HEK293 (cell line): ENCODE results near the gene SLC1A6.

Experiments
- FEZF1 ChIP-seq: fragments of 450-650 bp; formaldehyde crosslinking; IDR thresholded peaks from 2 replicates; pipeline ENCODE4 v1.5.1; 2016; ENCODE audit warnings: missing biosample characterization, missing genetic modification characterization
- KLF10 ChIP-seq: fragments of 450-650 bp; IDR thresholded peaks from 2 replicates; pipeline ENCODE4 v1.5.1; 2018; ENCODE audit warnings: missing biosample characterization, mild to moderate bottlenecking, missing genetic modification characterization
- SP2 ChIP-seq: fragments of 450-650 bp; formaldehyde crosslinking; IDR thresholded peaks from 2 replicates; pipeline ENCODE4 v1.5.1; 2016; ENCODE audit warnings: missing biosample characterization, missing genetic modification characterization
- YY1 ChIP-seq: fragments of 450-650 bp; formaldehyde crosslinking; IDR thresholded peaks from 2 replicates; pipeline ENCODE4 v1.5.1; 2018; ENCODE audit warnings: missing biosample characterization, missing genetic modification characterization
- ZBTB8A ChIP-seq: fragments of 450-650 bp; formaldehyde crosslinking; IDR thresholded peaks from 2 replicates; pipeline ENCODE4 v1.5.1; 2016; ENCODE audit warnings: missing biosample characterization, missing genetic modification characterization
- ZNF174 ChIP-seq: fragments of 450-650 bp; formaldehyde crosslinking; IDR thresholded peaks from 2 replicates; pipeline ENCODE4 v1.5.0; 2017; ENCODE audit warnings: missing biosample characterization, mild to moderate bottlenecking, missing genetic modification characterization
- ZNF266 ChIP-seq: fragments of 450-650 bp; formaldehyde crosslinking; IDR thresholded peaks from 2 replicates; pipeline ENCODE4 v1.5.1; 2016; ENCODE audit warnings: missing biosample characterization, missing genetic modification characterization, low read depth
- ZNF324 ChIP-seq: fragments of 450-650 bp; formaldehyde crosslinking; IDR thresholded peaks from 2 replicates; pipeline ENCODE4 v1.5.1; 2016; ENCODE audit warnings: missing biosample characterization, missing genetic modification characterization
- ZNF501 ChIP-seq: fragments of 450-650 bp; formaldehyde crosslinking; IDR thresholded peaks from 2 replicates; pipeline ENCODE4 v1.5.1; 2016; ENCODE audit warnings: missing biosample characterization, missing genetic modification characterization
- ZNF626 ChIP-seq: fragments of 450-650 bp; sonication (Bioruptor Pico); formaldehyde crosslinking; IDR thresholded peaks from 2 replicates; pipeline ENCODE4 v1.5.1; 2018; ENCODE audit warnings: missing biosample characterization, missing genetic modification characterization, inconsistent platforms
- TF ChIP-seq, protein P1 (sequence below): fragments of 450-650 bp; formaldehyde crosslinking; IDR thresholded peaks from 2 replicates; pipeline ENCODE4 v1.5.1; 2016; ENCODE audit warnings: missing biosample characterization, missing genetic modification characterization
- TF ChIP-seq, protein P2 (sequence below): fragments of 450-650 bp; formaldehyde crosslinking; IDR thresholded peaks from 2 replicates; pipeline ENCODE4 v1.5.1; 2016; ENCODE audit warnings: missing biosample characterization, missing genetic modification characterization
- TF ChIP-seq, protein P3 (sequence below): fragments of 450-650 bp; formaldehyde crosslinking; IDR thresholded peaks from 2 replicates; pipeline ENCODE4 v1.5.1; 2016; ENCODE audit warnings: missing biosample characterization, missing genetic modification characterization
- TF ChIP-seq, protein P4 (sequence below): fragments of 450-650 bp; formaldehyde crosslinking; optimal IDR thresholded peaks from 2 replicates; pipeline ENCODE3; 2016; ENCODE audit warnings: missing biosample characterization, mild to moderate bottlenecking, missing genetic modification characterization

- TF ChIP-seq, protein P1, sequence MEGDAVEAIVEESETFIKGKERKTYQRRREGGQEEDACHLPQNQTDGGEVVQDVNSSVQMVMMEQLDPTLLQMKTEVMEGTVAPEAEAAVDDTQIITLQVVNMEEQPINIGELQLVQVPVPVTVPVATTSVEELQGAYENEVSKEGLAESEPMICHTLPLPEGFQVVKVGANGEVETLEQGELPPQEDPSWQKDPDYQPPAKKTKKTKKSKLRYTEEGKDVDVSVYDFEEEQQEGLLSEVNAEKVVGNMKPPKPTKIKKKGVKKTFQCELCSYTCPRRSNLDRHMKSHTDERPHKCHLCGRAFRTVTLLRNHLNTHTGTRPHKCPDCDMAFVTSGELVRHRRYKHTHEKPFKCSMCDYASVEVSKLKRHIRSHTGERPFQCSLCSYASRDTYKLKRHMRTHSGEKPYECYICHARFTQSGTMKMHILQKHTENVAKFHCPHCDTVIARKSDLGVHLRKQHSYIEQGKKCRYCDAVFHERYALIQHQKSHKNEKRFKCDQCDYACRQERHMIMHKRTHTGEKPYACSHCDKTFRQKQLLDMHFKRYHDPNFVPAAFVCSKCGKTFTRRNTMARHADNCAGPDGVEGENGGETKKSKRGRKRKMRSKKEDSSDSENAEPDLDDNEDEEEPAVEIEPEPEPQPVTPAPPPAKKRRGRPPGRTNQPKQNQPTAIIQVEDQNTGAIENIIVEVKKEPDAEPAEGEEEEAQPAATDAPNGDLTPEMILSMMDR: no peak
- TF ChIP-seq, protein P2, sequence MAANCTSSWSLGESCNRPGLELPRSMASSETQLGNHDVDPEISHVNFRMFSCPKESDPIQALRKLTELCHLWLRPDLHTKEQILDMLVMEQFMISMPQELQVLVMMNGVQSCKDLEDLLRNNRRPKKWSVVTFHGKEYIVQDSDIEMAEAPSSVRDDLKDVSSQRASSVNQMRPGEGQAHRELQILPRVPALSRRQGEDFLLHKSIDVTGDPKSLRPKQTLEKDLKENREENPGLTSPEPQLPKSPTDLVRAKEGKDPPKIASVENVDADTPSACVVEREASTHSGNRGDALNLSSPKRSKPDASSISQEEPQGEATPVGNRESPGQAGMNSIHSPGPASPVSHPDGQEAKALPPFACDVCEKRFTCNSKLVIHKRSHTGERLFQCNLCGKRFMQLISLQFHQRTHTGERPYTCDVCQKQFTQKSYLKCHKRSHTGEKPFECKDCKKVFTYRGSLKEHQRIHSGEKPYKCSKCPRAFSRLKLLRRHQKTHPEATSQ (tag by site-specific recombination): no peak
- TF ChIP-seq FEZF1 (no peak), ZNF174 (tag by site-specific recombination) (no peak), KLF10 (no peak), YY1 (no peak), SP2 (tag by site-specific recombination) (no peak), ZBTB8A (tag by site-specific recombination) (no peak), ZNF324 (no peak), ZNF266 (tag by site-specific recombination) (no peak), ZNF626 (tag by site-specific recombination) (no peak), ZNF501 (no peak)
- TF ChIP-seq, protein P3, sequence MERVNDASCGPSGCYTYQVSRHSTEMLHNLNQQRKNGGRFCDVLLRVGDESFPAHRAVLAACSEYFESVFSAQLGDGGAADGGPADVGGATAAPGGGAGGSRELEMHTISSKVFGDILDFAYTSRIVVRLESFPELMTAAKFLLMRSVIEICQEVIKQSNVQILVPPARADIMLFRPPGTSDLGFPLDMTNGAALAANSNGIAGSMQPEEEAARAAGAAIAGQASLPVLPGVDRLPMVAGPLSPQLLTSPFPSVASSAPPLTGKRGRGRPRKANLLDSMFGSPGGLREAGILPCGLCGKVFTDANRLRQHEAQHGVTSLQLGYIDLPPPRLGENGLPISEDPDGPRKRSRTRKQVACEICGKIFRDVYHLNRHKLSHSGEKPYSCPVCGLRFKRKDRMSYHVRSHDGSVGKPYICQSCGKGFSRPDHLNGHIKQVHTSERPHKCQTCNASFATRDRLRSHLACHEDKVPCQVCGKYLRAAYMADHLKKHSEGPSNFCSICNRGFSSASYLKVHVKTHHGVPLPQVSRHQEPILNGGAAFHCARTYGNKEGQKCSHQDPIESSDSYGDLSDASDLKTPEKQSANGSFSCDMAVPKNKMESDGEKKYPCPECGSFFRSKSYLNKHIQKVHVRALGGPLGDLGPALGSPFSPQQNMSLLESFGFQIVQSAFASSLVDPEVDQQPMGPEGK (tag by site-specific recombination): no peak
- TF ChIP-seq, protein P4, sequence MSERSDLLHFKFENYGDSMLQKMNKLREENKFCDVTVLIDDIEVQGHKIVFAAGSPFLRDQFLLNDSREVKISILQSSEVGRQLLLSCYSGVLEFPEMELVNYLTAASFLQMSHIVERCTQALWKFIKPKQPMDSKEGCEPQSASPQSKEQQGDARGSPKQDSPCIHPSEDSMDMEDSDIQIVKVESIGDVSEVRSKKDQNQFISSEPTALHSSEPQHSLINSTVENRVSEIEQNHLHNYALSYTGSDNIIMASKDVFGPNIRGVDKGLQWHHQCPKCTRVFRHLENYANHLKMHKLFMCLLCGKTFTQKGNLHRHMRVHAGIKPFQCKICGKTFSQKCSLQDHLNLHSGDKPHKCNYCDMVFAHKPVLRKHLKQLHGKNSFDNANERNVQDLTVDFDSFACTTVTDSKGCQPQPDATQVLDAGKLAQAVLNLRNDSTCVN (tag by site-specific recombination): no peak
Measured at GRCh38 chr19:14943601-14944000, 36.1 kb downstream of the SLC1A6 start.
